ENCODE results near the gene B9D1.

The B9D1 gene

DNA sequence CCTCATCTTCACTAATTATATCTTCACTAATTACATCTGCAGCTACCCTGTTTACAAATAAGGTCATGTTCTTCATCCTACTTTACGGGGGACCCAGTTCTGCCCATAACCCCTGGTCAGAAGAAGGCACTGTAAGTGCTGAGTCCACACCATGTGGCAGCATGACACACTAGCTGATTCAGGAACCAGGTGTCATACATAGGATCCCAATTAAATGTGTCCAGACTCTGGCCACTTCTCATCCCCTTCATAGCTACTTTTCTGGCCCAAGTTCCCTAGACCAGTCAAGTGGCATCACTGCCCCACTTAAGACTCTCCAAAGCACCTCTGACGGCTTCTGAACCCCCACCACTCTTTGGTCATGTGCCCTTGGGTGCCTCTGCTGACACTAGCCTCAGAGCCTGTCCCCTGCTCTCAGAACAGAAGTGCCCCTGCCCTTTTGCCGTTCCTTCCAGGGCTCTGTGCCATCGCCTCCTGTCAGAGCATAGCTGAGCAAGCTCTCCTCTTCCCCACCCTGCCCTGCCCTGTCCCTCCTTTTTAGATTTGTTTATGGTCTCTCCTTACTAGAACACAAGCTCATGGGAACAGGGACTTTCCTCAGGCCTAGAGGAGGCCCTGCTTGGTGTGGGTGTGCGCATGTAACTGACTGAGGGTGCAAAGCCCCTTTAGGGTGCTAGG is 61.1 kb downstream of the B9D1 start:
- DNase-seq = no peak

DNA sequence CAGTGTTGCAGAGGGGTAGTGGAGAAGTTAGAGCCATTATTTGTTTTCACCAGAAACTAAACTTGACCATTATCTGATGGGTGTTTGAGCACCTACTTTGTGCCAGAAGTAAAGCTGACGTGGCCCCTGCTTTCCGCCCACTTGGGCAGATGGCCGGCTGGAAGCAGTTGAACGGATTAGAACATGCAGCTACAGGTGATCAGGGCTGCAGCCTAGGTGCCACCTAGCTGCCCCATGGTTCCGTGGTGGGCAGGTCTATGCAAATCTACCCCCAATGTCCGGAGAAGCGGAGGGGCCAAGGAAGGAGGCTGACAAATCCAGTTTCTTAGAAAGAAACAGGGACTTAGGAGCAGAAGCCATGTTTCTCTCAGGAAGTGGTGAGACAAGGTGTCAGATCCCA is 62.7 kb downstream of the B9D1 start:
- DNase-seq = no peak

DNA sequence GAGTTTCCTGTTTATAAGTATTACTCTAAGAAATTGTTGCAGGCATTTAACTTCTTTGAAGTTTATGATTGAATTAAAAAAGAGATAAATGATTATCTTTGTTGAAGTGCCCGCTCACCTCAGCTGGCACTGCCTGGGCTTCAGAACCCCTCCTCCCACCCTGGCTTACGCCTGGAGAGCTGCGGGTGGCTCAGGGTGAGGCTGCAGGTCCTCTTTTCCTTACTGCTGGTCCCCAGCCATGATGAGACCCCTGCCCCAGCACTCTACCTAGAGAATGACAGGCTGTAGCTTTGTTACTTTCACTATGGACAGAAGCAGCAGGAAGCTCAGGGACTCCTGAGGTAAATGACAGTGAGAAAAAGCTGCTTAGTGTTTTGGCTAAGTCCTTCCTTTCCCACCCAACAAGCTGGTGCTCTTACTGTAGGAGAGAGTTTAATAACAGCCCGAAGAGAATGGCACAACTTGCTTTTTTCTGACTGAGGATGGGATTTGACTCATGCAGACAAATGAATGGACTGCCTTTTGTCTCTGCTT is 63.2 kb downstream of the B9D1 start:
- DNase-seq = no peak

DNA sequence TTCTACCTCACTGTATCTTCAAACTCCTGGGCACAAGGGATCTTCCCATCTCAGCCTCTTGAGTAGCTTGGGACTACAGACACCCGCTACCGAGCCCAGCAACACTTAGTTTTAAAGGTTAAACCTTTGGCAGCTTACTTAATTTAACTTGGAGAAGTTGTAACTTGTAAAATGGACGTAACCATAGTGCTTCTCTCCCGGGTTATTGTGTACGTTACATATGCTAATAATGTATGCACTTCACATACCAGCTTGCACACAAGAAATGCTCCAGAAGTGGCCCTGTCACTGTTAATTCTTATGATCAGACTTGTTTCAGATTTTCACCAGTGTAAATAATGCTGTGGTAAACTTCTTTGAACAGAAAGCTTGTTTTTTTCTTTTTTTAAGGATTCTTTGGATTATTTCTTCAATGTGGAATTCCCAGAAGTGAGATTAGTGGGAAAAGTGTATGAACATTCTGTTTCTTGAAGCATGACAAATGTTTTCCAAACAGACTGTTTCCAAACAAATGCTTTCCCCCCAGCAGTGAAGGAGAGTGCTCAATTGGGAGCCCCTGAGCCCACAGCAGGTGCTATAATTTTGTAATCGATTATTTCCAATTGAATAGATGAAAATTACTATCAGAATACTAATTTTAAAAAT is 63.8 kb downstream of the B9D1 start:
- no peak for DNase-seq

DNA sequence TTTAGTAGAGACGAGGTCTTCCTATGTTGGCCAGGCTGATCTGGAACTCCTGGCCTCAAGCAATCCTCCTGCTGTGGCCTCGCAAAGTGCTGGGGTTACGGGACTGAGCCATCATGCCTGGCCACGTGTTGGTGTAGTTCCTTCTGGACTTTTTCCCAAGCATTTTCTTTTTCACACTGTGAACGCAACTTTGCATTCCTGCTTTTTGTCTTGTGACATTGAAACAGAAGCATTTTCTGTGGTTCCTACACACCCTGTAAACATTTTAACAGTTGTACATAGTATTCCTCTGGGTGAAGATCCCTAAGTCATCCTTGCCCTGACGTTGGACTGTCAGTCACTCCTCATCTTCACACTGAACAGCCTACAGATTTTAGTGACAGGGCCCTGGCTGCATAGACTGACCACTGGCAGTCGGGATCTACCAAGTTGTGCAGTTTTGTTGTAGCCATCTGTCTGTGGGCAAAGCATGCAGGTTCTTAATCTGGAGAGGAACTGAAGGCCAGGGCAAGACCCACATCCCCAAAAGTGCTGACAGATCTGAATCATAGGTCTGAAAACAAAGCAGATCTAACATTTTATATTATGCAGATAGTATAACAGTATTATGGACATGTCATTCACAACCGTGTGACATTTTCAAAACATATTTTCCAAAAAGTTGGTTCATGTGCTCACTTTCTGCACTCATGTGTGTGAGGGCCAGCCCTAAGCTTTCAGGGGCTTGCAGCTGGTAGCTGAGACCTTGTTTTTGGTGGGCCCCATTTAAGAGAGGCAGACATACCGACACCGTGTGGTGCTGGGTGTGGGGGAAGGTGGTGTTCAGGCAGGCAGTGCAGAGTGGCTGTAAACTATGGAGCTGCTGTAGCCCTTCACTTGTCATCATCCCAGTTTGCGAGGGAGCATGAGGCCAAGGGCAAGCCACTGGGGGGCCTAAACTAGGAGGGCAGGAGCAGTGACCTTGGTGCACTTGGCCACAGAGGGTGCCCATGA is 65.4 kb downstream of the B9D1 start:
- DNase-seq = no peak

DNA sequence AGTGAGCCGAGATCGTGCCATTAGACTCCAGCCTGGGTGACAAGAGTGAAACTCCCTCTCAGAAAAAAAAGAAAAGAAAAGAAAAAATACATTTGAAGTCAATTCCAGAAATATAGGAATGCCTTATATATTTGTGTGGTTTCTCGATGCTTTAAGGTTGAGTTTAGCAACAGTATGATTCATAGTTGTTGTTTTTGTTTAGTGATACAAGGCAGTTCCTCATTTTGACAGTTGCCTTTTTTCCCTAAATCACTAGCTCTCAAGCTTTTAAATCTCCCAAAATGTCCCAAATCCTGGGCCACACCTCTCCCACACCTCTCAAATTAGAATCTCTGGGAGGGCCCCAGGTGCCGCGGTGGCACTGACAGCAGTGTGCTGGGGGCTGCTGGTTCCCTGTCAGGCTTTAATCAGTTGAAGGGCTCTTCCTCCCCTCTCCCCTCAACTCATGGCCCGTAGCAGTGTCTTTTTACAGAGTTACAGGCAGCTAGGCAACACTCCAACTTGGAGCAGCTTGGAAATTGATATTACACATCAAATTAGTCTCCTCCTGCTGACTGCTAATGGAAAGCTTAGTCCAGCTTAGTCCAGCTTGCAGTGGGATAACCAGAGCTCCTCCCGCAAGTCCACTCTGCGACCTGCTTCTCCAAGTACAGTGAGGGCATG is 66.9 kb downstream of the B9D1 start:
- DNase-seq = no peak

DNA sequence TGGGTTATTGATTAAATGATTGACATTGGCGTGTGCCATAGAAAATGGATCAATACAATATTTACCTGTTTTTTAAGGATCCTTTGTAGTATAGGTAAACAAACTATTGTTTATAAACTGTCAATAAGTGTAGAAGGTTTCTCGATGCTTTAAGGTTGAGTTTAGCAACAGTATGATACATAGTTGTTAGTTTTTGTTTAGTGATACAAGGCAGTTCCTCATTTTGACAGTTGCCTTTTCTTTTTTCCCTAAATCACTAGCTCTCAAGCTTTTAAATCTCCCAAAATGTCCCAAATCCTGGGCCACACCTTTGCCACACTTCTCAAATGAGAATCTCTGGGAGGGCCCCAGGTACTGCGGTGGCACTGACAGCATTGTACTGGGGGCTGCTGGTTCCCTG is 68.1 kb downstream of the B9D1 start:
- no peak for DNase-seq

All from NCI-H774 (cell line).